K562 (cell line): Measurements from ENCODE around the gene UVRAG. TPM values are rescaled to one million over a fixed set of nuclear protein-coding genes. Genes with fewer than 3 reads are reported as not detected.

Experiments
- ATF2 ChIP-seq: sonication (generic); formaldehyde crosslinking; IDR thresholded peaks from 2 replicates; pipeline ENCODE4 v1.8.1; 2022; ENCODE audit warnings: missing genetic modification reagents
- BCOR ChIP-seq: fragments of 450-650 bp; IDR thresholded peaks from 2 replicates; pipeline ENCODE4 v1.6.1; 2016
- CBFB ChIP-seq: sonication (generic); formaldehyde crosslinking; IDR thresholded peaks from 2 replicates; pipeline ENCODE4 v1.4.0; 2020; ENCODE audit warnings: mild to moderate bottlenecking, missing genetic modification reagents
- FOXK2 ChIP-seq, 2 experiments: fragments of 450-650 bp; IDR thresholded peaks in 1 of 2; conservative IDR thresholded peaks in 1 of 2; 2 replicates each; pipeline ENCODE4 v1.6.1; 2016; ENCODE audit warnings: low read depth in 2 of 2, mild to moderate bottlenecking in 1 of 2
- GABPB1 ChIP-seq: sonication (generic); formaldehyde crosslinking; IDR thresholded peaks from 2 replicates; pipeline ENCODE4 v1.8.0; 2022; ENCODE audit warnings: mild to moderate bottlenecking, missing genetic modification reagents
- GABPB2 ChIP-seq: fragments of 250-450 bp; sonication (Bioruptor Pico); conservative IDR thresholded peaks from 2 replicates; pipeline ENCODE4 v1.5.1; 2021; ENCODE audit warnings: mild to moderate bottlenecking
- KAT8 ChIP-seq: fragments of 450-650 bp; IDR thresholded peaks from 2 replicates; pipeline ENCODE4 v1.6.1; 2016; ENCODE audit warnings: low read depth, mild to moderate bottlenecking
- NCOA6 ChIP-seq: fragments of 450-650 bp; IDR thresholded peaks from 2 replicates; pipeline ENCODE4 v1.6.1; 2017; ENCODE audit warnings: mild to moderate bottlenecking
- PKNOX1 ChIP-seq: fragments of 450-650 bp; IDR thresholded peaks from 2 replicates; pipeline ENCODE4 v1.6.1; 2016
- PTTG1 ChIP-seq: fragments of 450-650 bp; IDR thresholded peaks from 2 replicates; pipeline ENCODE4 v1.6.1; 2016; ENCODE audit warnings: low read depth, mild to moderate bottlenecking, missing genetic modification characterization, missing compliant biosample characterization
- SRF ChIP-seq, 2 experiments: fragments of 250-450, 450-650 bp in 1 of 2; sonication (Bioruptor Pico) in 1 of 2; sonication (generic) in 1 of 2; formaldehyde crosslinking; IDR thresholded peaks; 2 replicates each; pipeline versions ENCODE4 v1.5.0 to v1.5.1; 2020 to 2022; ENCODE audit warnings: mild to moderate bottlenecking in 1 of 2, missing genetic modification reagents in 1 of 2
- TCF3 ChIP-seq: sonication (generic); formaldehyde crosslinking; IDR thresholded peaks from 2 replicates; pipeline ENCODE4 v1.4.0; 2020; ENCODE audit warnings: mild to moderate bottlenecking, missing genetic modification reagents
- THRAP3 ChIP-seq: fragments of 450-650 bp; IDR thresholded peaks from 2 replicates; pipeline ENCODE4 v1.6.1; 2016; ENCODE audit warnings: mild to moderate bottlenecking, inconsistent platforms, borderline replicate concordance
- polyA plus RNA-seq, 8 experiments: library from polyadenylated mRNA; depleted of rRNA in 4 of 8; stranded (reverse) in 5 of 8; unstranded in 3 of 8; fragments of >200 nt; fragmentation: Nextera tagmentation in 2 of 8; fragmentation: Illumina TruSeq in 1 of 8; extraction: Ambion mirVana in 2 of 8; extraction: Trizol in 1 of 8; gene quantifications; 2 replicates each; pipeline versions ENCODE4 v1.2.1 to v1.2.3, GENCODE V29; 2011 to 2014; ENCODE audit warnings: inconsistent platforms in 1 of 8, missing spikeins in 1 of 8
- total RNA-seq, 7 experiments: library from RNA; depleted of rRNA in 6 of 7; stranded (reverse); fragments of >200 nt in 6 of 7; fragmentation: Illumina TruSeq in 2 of 7; extraction: Trizol in 2 of 7; gene quantifications; 2 replicates each; pipeline versions ENCODE4 v1.2.1 to v1.2.3, GENCODE V29; 2011 to 2021; ENCODE audit warnings: low replicate concordance in 1 of 7
- TF ChIP-seq, protein P1 (sequence below): fragments of 450-650 bp; formaldehyde crosslinking; IDR thresholded peaks from 2 replicates; pipeline ENCODE4 v1.4.0; 2020; ENCODE audit warnings: mild to moderate bottlenecking, moderate library complexity
- TF ChIP-seq, protein P2 (sequence below), 2 experiments: fragments of 450-650 bp; formaldehyde crosslinking in 1 of 2; IDR thresholded peaks; 2 replicates each; pipeline versions ENCODE4 v1.4.0 to v1.6.1; 2014 to 2020; ENCODE audit warnings: mild to moderate bottlenecking in 2 of 2, borderline replicate concordance in 1 of 2, low read depth in 1 of 2

The UVRAG gene
- total and polyA plus RNA-seq, 9 of the 15 experiments (the other 6 are each of a cell fraction or from before 2014, with no cell fraction given): 3.1 to 17.8 (median 12.4) TPM

DNA sequence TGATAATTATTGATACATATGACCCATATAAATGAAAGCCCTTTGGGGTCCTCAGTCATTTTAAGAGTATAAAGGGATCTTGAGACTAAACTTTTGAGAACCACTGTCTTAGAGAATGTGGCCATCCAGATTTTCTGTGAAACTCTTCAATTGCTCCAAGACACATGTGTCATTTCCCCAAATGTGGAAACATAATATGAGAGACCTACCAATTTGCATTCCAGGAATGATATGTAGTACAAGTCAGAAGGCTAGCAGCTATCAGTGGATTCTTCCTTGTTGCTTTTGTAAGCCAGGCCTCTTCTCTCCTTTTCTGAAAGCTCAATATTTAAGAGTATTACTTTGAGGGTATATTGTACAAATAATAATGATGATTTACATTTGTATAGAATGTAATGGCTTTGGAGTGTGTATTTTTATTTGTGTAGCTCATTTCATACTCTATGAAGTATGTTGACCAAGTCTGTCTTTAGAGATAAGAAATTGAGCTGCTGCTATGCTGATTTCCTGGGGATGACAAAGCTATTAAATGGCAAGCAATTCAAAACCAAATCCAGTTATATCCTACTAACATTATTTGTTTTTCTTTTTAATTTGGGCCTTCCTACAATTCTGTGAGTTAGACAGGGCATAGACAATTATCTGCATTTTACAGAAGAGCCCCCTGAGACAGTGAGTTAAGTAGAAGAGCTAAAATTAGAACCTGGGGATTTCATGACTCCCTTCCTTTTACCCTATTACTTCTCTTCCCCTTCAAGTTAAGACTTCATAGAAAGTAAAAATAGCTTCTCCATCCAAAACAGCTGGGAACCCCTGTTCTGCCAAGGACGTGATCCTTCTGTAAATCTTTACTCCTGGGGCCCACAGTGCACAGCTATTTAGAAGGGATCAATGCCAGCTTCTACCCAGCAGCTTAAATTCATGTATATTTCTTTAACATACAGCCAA, 259.4 kb downstream of the UVRAG start (continued):
- TF ChIP-seq, protein P1, sequence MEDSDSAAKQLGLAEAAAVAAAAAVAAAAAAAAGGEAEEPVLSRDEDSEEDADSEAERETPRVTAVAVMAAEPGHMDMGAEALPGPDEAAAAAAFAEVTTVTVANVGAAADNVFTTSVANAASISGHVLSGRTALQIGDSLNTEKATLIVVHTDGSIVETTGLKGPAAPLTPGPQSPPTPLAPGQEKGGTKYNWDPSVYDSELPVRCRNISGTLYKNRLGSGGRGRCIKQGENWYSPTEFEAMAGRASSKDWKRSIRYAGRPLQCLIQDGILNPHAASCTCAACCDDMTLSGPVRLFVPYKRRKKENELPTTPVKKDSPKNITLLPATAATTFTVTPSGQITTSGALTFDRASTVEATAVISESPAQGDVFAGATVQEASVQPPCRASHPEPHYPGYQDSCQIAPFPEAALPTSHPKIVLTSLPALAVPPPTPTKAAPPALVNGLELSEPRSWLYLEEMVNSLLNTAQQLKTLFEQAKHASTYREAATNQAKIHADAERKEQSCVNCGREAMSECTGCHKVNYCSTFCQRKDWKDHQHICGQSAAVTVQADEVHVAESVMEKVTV: no peak
- no peak for TF ChIP-seq BCOR
- TF ChIP-seq, protein P2, sequence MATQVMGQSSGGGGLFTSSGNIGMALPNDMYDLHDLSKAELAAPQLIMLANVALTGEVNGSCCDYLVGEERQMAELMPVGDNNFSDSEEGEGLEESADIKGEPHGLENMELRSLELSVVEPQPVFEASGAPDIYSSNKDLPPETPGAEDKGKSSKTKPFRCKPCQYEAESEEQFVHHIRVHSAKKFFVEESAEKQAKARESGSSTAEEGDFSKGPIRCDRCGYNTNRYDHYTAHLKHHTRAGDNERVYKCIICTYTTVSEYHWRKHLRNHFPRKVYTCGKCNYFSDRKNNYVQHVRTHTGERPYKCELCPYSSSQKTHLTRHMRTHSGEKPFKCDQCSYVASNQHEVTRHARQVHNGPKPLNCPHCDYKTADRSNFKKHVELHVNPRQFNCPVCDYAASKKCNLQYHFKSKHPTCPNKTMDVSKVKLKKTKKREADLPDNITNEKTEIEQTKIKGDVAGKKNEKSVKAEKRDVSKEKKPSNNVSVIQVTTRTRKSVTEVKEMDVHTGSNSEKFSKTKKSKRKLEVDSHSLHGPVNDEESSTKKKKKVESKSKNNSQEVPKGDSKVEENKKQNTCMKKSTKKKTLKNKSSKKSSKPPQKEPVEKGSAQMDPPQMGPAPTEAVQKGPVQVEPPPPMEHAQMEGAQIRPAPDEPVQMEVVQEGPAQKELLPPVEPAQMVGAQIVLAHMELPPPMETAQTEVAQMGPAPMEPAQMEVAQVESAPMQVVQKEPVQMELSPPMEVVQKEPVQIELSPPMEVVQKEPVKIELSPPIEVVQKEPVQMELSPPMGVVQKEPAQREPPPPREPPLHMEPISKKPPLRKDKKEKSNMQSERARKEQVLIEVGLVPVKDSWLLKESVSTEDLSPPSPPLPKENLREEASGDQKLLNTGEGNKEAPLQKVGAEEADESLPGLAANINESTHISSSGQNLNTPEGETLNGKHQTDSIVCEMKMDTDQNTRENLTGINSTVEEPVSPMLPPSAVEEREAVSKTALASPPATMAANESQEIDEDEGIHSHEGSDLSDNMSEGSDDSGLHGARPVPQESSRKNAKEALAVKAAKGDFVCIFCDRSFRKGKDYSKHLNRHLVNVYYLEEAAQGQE (IDR thresholded peaks at IDR 0.05; ENCODE audit: borderline replicate concordance): no peak
- TF ChIP-seq, protein P2 (CRISPR knock-in tag; IDR thresholded peaks at IDR 0.05; ENCODE audit: low read depth): no peak
- no peak for TF ChIP-seq GABPB2
- TF ChIP-seq NCOA6: no peak
- TF ChIP-seq KAT8: no peak
- TF ChIP-seq CBFB (CRISPR knock-in tag): no peak
- TF ChIP-seq PKNOX1: no peak
- peak; percentile 76 for TF ChIP-seq TCF3 (CRISPR knock-in tag)
- no peak for TF ChIP-seq PTTG1
- TF ChIP-seq ATF2 (CRISPR knock-in tag): no peak
- TF ChIP-seq GABPB1 (CRISPR knock-in tag): no peak
- no peak for TF ChIP-seq THRAP3
- peak; percentile 38 to 52; a peak in 1 of 4 replicates for TF ChIP-seq FOXK2 (conservative IDR thresholded peaks at IDR 0.05 in 1 of 2, IDR thresholded peaks at IDR 0.05 in 1 of 2; ENCODE audit: low read depth in 2 of 2)
- TF ChIP-seq SRF (CRISPR knock-in tag; IDR thresholded peaks at IDR 0.05): no peak
